HG03439 (cell line): ENCODE measurements around the gene FIP1L1.
"Not testable (repeated sequence)": the region's sequence is repeated elsewhere in the genome, so short reads cannot be mapped to it uniquely, and the experiment has no call there.

ENCODE experiments used
- ATAC-seq: cut with Tn5 transposase; IDR thresholded peaks from one replicate; pipeline ENCODE4 v1.9.1; 2021; ENCODE audit warnings: mild to moderate bottlenecking, moderate library complexity; ENCODE audit not compliant: unreplicated experiment

FIP1L1 gene

DNA sequence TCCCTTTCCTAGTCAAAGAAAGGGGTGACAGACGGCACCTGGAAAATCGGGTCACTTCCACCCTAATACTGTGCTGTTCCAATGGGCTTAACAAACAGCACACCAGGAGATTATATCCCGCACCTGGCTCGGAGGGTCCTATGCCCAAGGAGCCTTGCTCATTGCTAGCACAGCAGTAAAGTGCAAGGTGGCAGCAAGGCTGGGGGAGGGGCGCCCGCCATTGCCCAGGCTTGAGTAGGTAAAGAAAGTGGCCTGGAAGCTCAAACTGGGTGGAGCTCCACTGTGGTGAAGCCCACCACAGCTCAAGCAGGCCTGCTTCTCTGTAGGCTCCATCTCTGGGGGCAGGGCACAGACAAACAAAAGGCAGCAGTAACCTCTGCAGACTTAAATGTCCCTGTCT is 89.1 kb downstream of the FIP1L1 start:
- not testable (repeated sequence) for ATAC-seq

DNA sequence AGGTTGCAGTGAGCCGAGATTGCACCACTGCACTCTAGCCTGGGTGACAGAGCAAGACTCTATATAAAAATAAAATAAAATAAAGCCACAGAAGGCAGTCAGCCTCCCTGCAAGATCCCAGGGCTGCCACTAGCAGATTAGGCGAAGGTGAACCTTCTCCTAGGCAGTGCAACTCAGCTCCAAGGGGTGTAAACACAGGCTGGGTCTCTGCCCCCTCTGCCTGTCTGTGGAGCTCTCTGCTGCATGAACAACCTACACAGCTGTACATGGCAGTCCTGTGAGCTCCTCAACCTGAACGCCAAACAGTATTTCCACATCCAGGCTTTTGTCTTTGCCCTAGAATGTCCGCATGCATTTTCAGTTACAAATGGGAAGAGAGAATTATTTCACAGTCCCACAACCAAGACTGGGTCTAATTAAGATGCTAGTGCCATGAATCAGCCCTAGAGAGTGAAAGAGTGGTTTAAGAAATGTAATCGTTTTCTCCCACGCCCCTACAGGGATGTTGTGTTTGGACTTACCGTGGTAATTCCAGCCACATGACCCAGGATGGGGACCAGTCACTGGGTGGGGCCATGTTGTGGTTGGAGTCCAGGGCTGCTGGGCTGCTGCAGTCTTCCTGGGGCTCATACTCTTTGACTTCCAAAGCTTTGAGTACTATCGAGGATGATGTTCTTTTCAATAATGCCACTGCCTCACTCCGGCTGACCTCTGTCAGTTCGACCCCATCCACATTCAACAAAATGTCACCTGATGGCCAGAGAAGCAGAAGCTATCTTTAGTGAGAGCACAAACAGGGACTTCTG is 99.0 kb downstream of the FIP1L1 start:
- ATAC-seq = no peak

DNA sequence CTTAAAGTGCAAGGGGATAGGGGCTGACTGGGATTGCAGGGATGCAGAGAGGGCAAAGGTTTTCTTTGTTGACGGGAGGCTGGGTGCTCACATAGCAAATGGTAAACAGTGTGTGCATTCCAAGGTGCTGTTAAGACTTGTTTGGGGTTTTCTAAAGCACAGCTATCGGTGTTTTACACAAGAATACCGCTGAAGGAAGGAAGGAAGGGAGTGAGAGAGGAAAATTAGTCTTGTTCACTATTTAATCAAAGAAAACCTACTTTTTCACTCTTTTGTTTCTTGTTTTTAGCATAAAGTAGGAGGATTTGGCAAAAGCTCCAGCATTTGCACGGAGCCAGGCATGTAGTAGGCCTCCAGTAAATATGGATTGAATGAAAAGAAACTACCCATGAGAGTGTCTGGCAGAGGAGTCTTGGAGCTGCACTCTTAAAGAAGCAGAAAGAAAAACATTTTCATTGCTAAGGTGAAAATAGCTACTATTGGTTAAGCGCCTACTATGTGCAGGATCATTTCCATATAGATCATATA is 99.7 kb downstream of the FIP1L1 start:
- ATAC-seq = no peak

DNA sequence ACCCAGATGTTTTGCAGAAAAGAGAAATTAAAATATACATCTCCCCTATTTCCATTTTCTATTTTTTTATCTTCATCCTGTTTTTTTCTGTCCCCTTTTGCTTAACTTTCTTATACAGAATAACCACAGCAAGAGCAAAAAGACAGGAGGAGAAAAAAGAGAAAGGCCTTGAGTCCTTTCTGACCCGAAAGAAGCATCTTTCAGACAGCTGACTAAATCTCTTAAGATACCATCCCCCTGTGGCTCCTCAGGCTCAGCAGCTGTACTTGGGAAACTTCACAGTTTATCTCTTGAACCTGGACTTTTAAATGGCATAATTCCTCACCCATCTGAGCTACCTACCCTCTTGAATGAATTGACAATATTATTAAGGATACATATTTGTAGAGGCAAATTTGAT is 100.2 kb downstream of the FIP1L1 start:
- no peak for ATAC-seq

DNA sequence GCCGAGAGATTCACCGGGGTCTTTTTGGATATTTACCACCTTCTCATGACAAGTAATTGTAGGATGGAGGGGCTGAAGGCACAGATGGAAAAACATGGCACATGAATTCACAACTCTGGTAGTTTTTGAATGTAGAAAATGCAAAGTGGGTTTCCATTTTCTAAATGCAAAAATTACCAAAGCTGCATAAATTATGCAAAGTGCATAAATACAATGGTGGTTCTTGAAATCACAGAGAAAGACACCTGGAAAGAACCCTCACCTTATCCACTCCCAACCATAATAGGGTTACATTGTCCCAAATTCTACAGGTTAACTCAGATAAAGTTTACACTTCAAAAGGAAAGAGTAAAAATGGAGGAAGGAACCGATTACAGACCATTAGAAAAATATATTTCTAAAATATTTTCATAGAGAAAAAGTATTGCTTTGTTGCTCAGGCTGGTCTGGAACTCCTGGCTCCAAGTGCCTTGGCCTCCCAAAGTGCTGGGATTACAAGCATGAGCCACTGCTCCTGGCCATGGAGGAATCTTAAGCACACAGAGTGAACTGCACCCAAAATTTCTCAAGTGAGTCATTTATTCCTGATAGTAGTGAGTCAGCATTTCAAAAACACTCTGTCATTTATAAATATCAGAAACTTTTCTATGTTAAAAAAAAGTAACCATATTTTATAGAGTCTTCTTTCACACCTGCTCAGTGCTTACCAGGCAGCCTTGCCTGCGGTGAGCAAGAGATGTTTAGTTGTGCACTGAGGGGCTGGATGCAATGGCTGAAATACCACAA is 101.4 kb downstream of the FIP1L1 start:
- no peak for ATAC-seq

DNA sequence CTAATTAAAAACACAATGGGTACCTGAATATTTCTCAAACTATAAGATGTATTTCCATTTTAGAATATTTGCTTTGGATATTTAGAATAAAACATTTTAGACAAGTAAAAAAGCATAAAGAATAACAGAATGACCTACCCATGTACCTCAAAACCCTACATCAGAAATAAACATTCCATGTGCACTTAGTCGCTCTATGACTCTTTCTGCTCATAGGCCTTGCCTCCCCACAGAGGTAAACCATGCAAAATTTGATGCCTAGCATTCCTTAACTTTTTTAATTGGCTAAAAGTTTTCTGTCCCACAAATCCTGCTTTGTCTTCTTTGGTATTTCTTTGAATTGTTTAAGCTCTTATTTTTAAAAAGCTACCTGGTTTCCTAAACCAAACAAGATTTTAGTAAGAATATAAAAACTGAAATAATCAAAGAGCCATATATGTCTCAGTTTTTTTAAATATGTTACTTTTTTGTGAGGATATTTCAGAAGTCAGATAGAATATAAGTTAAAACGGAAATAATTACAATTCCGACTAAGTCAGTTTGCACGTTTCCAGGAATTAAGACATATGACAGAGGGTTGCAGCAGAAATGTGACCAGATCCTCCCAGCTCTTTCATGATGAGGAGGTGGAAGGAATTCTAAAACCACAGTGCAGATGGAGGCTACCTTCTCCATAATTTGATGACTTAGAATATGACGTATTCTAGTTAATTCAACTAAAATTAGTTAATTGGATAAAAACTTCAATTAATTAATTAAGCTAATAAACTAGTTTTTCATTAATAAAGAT is 102.5 kb downstream of the FIP1L1 start:
- ATAC-seq = no peak

DNA sequence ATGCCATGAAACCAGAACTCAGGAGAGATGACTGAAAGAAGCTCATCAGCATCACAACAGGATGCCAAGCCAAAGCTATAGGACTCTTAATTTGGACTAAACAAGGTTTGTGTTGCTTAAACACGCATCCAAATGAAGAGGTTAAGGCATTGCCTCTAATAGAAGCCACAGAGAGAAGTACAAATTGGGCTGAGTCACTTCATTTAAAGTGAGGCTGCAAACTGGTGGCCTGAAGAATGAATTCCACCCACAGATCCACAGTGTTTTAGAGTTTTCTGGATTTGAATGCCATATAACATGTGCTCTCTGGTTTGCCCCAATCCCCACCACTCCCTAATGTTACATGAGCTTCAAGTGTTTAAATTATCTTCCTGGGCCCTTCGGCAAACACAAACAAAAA is 103.5 kb downstream of the FIP1L1 start:
- ATAC-seq = no peak

DNA sequence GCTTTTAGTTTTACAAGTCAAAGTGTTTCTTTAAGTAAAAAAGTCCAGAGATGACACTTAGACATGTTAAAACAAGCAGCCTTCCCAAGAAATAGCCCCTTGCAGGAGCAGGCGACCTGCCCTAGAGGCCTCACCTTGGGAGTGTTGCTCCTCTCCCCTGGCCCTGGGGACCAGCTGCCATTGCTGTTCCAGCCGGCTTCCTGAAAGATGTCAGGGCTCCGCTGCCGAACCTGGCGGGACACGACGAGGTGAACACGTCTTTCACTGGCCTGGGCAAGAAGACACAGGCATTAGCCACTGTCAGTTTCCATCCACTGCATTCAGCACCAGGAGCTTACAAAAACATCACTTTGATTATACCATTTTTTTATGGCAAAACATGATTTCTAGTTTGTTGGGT is 104.1 kb downstream of the FIP1L1 start:
- no peak for ATAC-seq

DNA sequence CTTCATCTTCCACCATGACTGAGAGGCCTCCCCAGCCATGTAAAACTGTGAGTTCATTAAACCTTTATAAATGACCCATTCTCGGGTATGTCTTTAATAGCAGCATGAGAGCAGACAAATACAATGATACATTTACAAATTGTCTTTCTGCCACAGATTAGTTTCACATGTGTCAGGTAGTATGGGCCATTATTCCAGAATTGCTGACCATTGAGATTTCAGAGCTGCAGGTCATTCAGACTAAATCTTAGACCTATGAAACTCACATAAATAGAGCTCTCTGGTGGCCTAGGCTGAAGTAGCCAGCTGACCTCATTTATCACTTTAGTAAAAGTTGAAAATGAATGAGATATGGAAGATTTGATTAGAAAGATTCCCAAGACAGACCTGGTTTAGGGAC is 105.8 kb downstream of the FIP1L1 start:
- ATAC-seq = no peak

DNA sequence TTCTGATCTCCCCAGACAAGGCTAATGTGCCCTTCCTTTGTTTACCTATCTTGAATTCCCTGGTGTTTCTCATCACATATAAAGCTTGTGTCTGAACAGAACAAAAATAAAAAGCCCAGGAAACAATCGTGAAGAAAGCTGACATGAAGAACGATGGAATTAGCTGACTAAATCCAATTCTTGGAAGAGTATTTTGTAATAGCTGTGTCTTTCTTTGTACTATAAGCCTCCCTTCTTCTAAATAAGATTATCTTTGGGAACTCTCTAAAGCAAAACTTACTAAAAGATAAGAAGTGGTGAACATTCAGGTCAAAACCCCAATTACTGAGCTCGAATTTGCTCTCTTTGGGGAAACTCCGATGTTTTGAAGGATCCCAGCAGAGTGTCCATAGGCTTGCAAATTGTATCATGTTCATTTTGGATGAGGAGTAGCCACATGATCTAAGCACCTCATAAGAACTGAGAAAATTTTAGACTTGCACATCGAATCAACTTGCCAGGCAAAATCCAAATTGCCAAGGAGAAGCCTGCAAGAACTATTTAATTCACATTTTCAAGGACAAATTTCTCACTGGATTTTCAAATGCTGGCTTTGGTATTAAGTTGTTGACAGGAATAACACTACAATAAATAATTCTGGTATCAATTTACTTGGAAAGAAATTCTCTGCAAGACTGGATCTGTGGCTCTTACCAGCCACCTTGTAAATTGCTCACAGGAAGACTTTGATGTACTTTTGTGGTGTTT is 107.6 kb downstream of the FIP1L1 start:
- no peak for ATAC-seq

DNA sequence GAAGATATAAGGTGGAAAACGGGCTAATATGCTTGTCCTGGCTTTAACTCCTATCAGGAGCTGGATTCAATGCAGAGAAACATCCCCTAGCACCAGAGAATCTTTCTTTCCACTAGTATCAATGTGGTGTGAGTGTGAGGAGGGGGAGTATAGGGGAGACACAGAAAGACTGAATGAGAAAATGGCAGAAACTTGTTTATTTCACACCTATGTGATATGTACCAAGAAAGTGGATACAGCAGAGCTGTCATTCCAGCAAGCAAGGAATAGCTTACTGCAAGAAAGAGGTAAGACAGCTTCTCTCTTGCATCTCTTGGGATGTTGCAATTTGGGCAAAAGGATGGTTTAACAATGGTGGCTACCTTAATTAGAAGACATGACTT is 108.2 kb downstream of the FIP1L1 start:
- no peak for ATAC-seq

DNA sequence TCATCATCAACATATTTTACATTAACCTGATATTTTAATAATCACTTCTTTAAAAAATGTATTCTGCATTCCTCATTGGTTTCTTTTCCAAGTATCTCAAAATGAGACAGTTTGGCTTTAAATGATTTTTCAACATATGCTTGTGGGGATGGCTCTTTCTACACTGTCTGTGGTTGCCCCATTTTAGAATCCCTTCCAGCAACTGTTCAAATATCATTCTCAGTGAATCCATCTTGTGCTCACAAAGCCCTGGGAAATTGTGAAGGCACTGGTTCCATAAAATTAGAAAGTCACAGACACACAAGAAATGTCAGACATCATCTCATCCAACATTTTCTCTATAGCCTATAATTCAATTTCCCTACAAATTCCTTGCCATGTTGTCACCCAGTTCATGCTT is 110.3 kb downstream of the FIP1L1 start:
- ATAC-seq = no peak

DNA sequence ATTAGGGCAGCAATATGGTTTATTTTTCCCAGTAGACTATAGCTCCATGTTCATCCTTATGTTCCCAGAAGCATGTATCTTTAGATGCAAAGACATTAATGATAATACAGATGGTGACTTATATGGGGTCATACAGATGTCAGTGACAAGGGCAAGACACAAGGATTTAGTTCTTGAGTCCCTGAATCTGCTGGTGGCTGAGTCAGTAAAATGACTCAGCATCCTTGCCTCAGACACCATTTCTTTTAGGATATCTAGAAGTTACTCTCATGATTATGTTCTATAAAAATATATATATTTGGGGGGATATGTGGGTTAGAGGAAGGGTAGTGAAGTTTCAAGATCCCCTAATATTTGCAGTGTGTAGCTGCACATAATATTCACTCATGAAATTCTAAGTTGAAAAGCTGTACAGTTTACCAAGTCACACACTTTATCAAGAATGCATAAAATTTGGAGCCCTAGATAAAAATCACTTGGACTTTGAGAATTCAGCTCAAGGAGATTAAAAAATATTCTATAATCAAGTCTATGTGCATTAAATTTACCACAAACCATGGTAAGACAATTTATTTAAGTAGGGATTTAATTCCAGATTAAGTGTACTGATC is 111.9 kb downstream of the FIP1L1 start:
- no peak for ATAC-seq

DNA sequence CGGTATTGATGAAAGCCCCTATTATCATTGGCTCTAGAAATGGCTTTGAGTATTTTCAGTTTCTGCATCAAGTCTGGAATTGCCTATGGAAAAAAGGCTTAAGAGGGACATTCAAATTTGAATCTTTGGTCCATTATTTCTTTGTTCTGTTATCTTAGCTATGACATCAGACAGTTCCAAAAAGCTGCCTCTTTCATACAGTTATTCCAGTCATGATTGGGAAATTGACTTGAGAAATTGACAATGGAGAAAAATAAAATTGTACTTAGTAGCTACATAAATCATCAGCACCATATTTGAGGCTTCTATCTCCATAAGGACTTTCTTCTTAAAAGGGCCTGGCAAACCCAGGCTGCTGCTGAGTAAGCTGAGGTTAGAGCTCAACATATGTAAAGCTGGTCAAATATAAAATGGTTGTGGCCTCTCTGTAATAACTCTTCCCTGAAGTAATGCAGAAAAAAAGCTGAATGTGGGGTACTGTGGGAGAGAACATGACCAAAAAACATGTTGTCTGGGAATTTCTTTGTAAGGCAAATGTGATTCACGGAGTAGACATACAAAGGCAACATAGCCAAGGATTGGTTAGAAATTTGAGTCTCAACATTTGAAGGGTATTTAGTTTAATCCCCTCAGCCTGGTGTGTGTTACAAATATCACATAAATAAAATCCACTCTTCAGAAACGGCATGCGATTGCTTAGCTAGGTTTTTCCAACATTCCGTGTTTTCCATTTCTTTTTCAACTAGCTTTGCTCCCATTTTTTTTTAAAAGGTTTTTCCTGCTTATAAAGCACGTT is 112.9 kb downstream of the FIP1L1 start:
- ATAC-seq = no peak

DNA sequence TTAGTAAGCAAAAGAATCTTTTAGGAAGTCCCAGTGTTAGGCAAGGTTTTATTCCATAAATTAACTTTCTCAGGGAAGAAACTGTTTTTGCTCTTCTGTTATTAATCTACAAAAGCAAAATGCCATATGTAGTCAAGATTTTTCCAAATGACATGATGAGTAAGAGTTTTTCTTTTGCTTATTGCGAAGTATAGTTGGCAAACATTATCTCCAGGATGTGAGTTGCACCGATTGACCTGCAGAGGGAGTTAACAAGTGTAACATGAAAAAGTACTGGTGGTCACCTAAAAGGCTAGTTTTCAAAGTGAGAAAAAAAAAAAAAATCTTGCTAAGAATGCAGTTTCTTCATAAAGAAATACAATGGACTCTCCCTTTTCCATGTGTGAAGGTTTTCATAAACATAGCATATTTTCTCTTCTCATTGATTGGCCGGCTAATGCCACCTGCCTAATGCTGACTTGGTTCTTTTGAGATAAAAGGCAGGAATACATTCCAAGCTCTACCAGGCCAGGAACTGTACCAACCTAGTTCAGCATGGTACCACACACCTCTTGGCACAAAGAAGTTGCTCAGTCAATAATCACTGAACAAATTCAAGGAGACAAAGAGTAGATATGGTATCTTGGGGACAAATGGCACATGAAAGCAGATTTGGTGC is 113.7 kb downstream of the FIP1L1 start:
- no peak for ATAC-seq

DNA sequence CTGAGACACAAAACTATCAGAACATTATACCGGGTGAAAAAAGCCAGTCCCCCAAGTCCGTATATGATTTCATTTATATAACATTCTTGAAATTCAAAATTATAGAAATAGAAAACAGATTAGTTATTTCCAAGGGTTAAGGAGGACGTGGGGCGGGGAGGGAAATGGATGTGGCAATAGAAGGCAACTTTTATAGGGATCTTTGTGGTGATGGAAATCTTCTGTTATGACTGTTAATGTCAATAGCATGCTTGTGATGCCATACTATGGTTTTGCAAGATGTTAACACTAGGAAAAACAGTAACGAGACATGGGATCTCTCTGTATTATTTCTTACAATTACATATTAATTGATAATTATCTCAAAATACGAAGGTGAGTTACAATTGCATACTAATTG is 117.4 kb downstream of the FIP1L1 start:
- no peak for ATAC-seq

DNA sequence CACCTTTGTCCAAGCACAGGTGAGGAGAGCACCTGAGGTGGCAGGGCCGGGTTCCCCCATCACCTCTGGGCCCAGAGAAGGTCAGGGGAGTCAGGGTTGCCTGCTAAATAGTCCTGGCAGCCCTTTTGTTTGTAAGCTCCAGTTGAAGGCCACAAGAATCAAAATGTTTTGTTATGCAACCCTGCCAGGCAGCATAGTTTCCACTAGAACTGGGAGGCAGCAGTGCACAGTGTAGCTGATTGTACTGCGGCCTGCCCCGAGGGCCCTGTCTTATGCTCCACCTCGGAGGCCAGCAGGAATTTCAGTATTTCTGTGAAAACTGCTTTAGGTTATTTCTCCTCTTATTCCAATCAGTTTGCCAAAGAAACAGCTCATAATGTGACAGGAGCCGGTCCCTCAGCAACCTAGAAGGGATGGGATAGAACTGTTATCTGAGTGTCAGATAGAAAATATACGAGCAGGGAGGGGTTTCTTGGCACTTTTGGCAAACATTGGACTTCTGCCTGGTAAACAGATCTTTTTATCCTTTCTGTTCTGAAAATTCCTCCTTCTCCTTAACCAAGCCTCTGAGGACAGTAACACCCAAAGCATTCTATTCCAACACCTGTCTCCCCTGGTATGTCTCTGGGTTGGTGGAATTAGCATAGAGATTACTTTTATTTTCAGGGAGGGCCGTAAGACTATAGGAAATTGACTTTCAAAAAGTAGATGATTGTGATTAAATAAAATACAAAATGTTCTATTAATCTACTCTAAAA is 120.2 kb downstream of the FIP1L1 start:
- no peak for ATAC-seq

DNA sequence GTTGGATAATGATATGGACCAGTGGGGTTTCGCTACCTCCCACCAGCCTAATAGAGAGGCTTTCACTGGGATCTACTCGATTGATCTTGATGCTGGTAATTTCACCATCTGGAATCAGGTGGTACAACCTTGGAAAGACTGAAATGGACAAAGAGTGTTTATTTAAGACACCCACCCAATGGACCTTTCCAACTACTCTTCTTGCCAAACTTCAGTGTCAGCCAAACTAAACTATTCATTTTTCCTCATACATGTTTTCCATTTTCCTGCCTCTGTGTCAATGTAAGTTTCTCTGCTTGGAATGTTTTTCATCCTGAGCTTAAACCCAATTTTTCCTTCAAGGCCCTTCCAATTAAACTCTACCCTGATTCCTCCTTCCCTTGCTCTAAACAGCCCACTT is 121.3 kb downstream of the FIP1L1 start:
- ATAC-seq = no peak
